Activated T-helper 1 cell treated with anti-CD3 and anti-CD28 coated beads, Interleukin-12 subunit alpha, Interleukin-12 subunit beta, Interleukin-2, Interleukin-4 antibody, amounts not matched to agents 30 ng/mL and 10 ng/mL and 1 ng/mL, durations not matched to agents 14 hours and 24 hours and 36 hours (primary cell): ENCODE results near the gene PRDM15. TPM values are rescaled to one million over a fixed set of nuclear protein-coding genes. Genes with fewer than 3 reads are reported as not detected.

Experiments
- DNase-seq: peaks from one replicate; pipeline ENCODE4 v3.0.0; 2021; ENCODE audit warnings: low spot score
- H3K27ac Mint-ChIP-seq: one replicate; pipeline ENCODE4 v1.8.0; 2021; ENCODE audit warnings: mild to moderate bottlenecking, mixed read lengths
- H3K27me3 Mint-ChIP-seq: one replicate; pipeline ENCODE4 v1.8.0; 2022; ENCODE audit warnings: mild to moderate bottlenecking, moderate library complexity, mixed read lengths; ENCODE audit not compliant: insufficient read depth
- H3K36me3 Mint-ChIP-seq: one replicate; pipeline ENCODE4 v1.8.0; 2021; ENCODE audit warnings: low read depth, mixed read lengths
- H3K4me1 Mint-ChIP-seq: one replicate; pipeline ENCODE4 v1.8.0; 2021; ENCODE audit warnings: low read depth, mixed read lengths
- H3K4me3 Mint-ChIP-seq: one replicate; pipeline ENCODE4 v1.8.0; 2021; ENCODE audit warnings: mild to moderate bottlenecking, moderate library complexity, mixed read lengths
- H3K9me3 Mint-ChIP-seq: one replicate; pipeline ENCODE4 v1.8.0; 2021; ENCODE audit warnings: mixed read lengths
- intact Hi-C: fragments of 100-400 bp; cut with micrococcal nuclease; formaldehyde crosslinking; loops from one replicate; pipeline ENCODE4 v1.15.1; 2024
- total RNA-seq: library from RNA; stranded (reverse); gene quantifications from 2 replicates; pipeline ENCODE4 v1.2.3, GENCODE V29; 2022

PRDM15 gene
- total RNA-seq, 1 donor from 2014 or later, result 18.1 TPM

GRCh38 chr21:41848958-41849580 is 30.1 kb downstream of the PRDM15 start:
- H3K27ac Mint-ChIP-seq, result no peak overlapping the region
- H3K36me3 Mint-ChIP-seq, result peaks cover 6% of the 10 kb centered on the region
- DNase-seq, result no peak
- H3K4me3 Mint-ChIP-seq, result no peak overlapping the region
- no peaks in the 10 kb centered on the region for H3K27me3 Mint-ChIP-seq
- intact Hi-C loops, result no loop called here
- no peaks in the 10 kb centered on the region for H3K4me1 Mint-ChIP-seq
- H3K9me3 Mint-ChIP-seq, result no peaks in the 10 kb centered on the region

GRCh38 chr21:41848533-41848932 is 30.6 kb downstream of the PRDM15 start:
- Mint-ChIP-seq H3K36me3 (peaks cover 6% of the 10 kb centered on the region), H3K4me1 (no peaks in the 10 kb centered on the region), H3K9me3 (no peaks in the 10 kb centered on the region), H3K4me3 (no peak overlapping the region), H3K27ac (no peak overlapping the region), H3K27me3 (no peaks in the 10 kb centered on the region)
- intact Hi-C loops, result no loop called here
- DNase-seq, result no peak

- no peak for DNase-seq
- no peak overlapping the region for H3K4me3 Mint-ChIP-seq
- H3K36me3 Mint-ChIP-seq, result peaks cover 6% of the 10 kb centered on the region
- intact Hi-C loops, result no loop called here
- H3K9me3 Mint-ChIP-seq, result no peaks in the 10 kb centered on the region
- no peak overlapping the region for H3K27ac Mint-ChIP-seq
- H3K4me1 Mint-ChIP-seq, result no peaks in the 10 kb centered on the region
- H3K27me3 Mint-ChIP-seq, result no peaks in the 10 kb centered on the region
These were observed 31.9 kb downstream of the PRDM15 start for GRCh38 chr21:41847066-41847804.

GRCh38 chr21:41846536-41846935 is 32.6 kb downstream of the PRDM15 start:
- Mint-ChIP-seq H3K4me1 (no peaks in the 10 kb centered on the region), H3K27me3 (no peaks in the 10 kb centered on the region), H3K27ac (no peak overlapping the region), H3K36me3 (peaks cover 6% of the 10 kb centered on the region), H3K4me3 (no peak overlapping the region), H3K9me3 (no peaks in the 10 kb centered on the region)
- intact Hi-C loops, result no loop called here
- DNase-seq, result no peak

GRCh38 chr21:41846033-41846317 is 33.2 kb downstream of the PRDM15 start:
- Mint-ChIP-seq H3K4me1 (no peaks in the 10 kb centered on the region), H3K27me3 (no peaks in the 10 kb centered on the region), H3K27ac (no peak overlapping the region), H3K9me3 (peaks cover 6% of the 10 kb centered on the region), H3K36me3 (peaks cover 11% of the 10 kb centered on the region), H3K4me3 (no peak overlapping the region)
- intact Hi-C loops, result no loop called here
- DNase-seq, result no peak

- H3K36me3 Mint-ChIP-seq, result peaks cover 14% of the 10 kb centered on the region
- no peak overlapping the region for H3K27ac Mint-ChIP-seq
- no peaks in the 10 kb centered on the region for H3K4me1 Mint-ChIP-seq
- no peak for DNase-seq
- H3K27me3 Mint-ChIP-seq, result no peaks in the 10 kb centered on the region
- intact Hi-C loops, result no loop called here
- peaks cover 11% of the 10 kb centered on the region for H3K9me3 Mint-ChIP-seq
- H3K4me3 Mint-ChIP-seq, result no peak overlapping the region
These were observed 33.7 kb downstream of the PRDM15 start for GRCh38 chr21:41845310-41846032.

GRCh38 chr21:41843584-41843983 is 35.6 kb downstream of the PRDM15 start:
- H3K36me3 Mint-ChIP-seq, result peaks cover 15% of the 10 kb centered on the region
- no peak for DNase-seq
- intact Hi-C loops, result no loop called here

GRCh38 chr21:41840880-41841279 is 38.3 kb downstream of the PRDM15 start:
- Mint-ChIP-seq H3K27me3 (no peaks in the 10 kb centered on the region), H3K27ac (no peak overlapping the region), H3K9me3 (peaks cover 12% of the 10 kb centered on the region), H3K4me1 (no peaks in the 10 kb centered on the region), H3K36me3 (peaks cover 20% of the 10 kb centered on the region), H3K4me3 (no peak overlapping the region)
- DNase-seq, result no peak
- intact Hi-C loops, result no loop called here

More at GRCh38 chr21:41843584-41843983, 35.6 kb downstream of the PRDM15 start:
- H3K9me3 Mint-ChIP-seq, result peaks cover 12% of the 10 kb centered on the region
- H3K27me3 Mint-ChIP-seq, result no peaks in the 10 kb centered on the region
- no peak overlapping the region for H3K27ac Mint-ChIP-seq
- H3K4me3 Mint-ChIP-seq, result no peak overlapping the region
- H3K4me1 Mint-ChIP-seq, result no peaks in the 10 kb centered on the region

- H3K36me3 Mint-ChIP-seq, result peaks cover 21% of the 10 kb centered on the region
- H3K4me1 Mint-ChIP-seq, result no peaks in the 10 kb centered on the region
- no peak overlapping the region for H3K4me3 Mint-ChIP-seq
- no peaks in the 10 kb centered on the region for H3K27me3 Mint-ChIP-seq
- intact Hi-C loops, result no loop called here
- peaks cover 12% of the 10 kb centered on the region for H3K9me3 Mint-ChIP-seq
- H3K27ac Mint-ChIP-seq, result no peak overlapping the region
- DNase-seq, result no peak
These were observed 39.6 kb downstream of the PRDM15 start for GRCh38 chr21:41839387-41840000.

- peaks cover 12% of the 10 kb centered on the region for H3K9me3 Mint-ChIP-seq
- H3K36me3 Mint-ChIP-seq, result peaks cover 16% of the 10 kb centered on the region
- no peak overlapping the region for H3K4me3 Mint-ChIP-seq
- H3K27me3 Mint-ChIP-seq, result no peaks in the 10 kb centered on the region
- DNase-seq, result no peak
- intact Hi-C loops, result no loop called here
- H3K27ac Mint-ChIP-seq, result no peak overlapping the region
- H3K4me1 Mint-ChIP-seq, result no peaks in the 10 kb centered on the region
These were observed 41.3 kb downstream of the PRDM15 start for GRCh38 chr21:41837756-41838297.

- Mint-ChIP-seq H3K36me3 (peaks cover 16% of the 10 kb centered on the region), H3K27ac (peak overlapping the region; percentile 22), H3K9me3 (peaks cover 11% of the 10 kb centered on the region), H3K4me3 (no peak overlapping the region), H3K27me3 (no peaks in the 10 kb centered on the region), H3K4me1 (no peaks in the 10 kb centered on the region)
- intact Hi-C loops, result no loop called here
- no peak for DNase-seq
These were observed 42.8 kb downstream of the PRDM15 start for GRCh38 chr21:41836166-41837015.

- Mint-ChIP-seq H3K9me3 (peaks cover 4% of the 10 kb centered on the region), H3K27me3 (no peaks in the 10 kb centered on the region), H3K36me3 (peaks cover 9% of the 10 kb centered on the region), H3K27ac (no peak overlapping the region), H3K4me1 (no peaks in the 10 kb centered on the region), H3K4me3 (no peak overlapping the region)
- no peak for DNase-seq
- intact Hi-C loops, result no loop called here
These were observed 43.4 kb downstream of the PRDM15 start for GRCh38 chr21:41835711-41836154.
